HEK293 (cell line): ENCODE data around the gene TRIM9.

Source experiments
- MEIS1 ChIP-seq: sonication (generic); formaldehyde crosslinking; IDR thresholded peaks from 2 replicates; pipeline ENCODE4 v1.8.1; 2022; ENCODE audit warnings: missing genetic modification reagents, mild to moderate bottlenecking, borderline replicate concordance
- MZF1 ChIP-seq: fragments of 450-650 bp; formaldehyde crosslinking; IDR thresholded peaks from 2 replicates; pipeline ENCODE4 v1.5.1; 2017; ENCODE audit warnings: missing biosample characterization, missing genetic modification characterization, borderline replicate concordance
- REST ChIP-seq: fragments of 450-650 bp; formaldehyde crosslinking; IDR thresholded peaks from 2 replicates; pipeline ENCODE4 v1.5.1; 2016; ENCODE audit warnings: missing biosample characterization, missing genetic modification characterization
- ZBTB48 ChIP-seq: fragments of 450-650 bp; formaldehyde crosslinking; IDR thresholded peaks from 2 replicates; pipeline ENCODE4 v1.5.1; 2016; ENCODE audit warnings: missing biosample characterization, missing genetic modification characterization
- ZFP41 ChIP-seq: fragments of 450-650 bp; formaldehyde crosslinking; IDR thresholded peaks from 2 replicates; pipeline ENCODE4 v1.5.1; 2016; ENCODE audit warnings: missing biosample characterization, missing genetic modification characterization, borderline replicate concordance
- ZNF2 ChIP-seq: fragments of 450-650 bp; formaldehyde crosslinking; IDR thresholded peaks from 2 replicates; pipeline ENCODE4 v1.5.1; 2016; ENCODE audit warnings: missing biosample characterization, missing genetic modification characterization
- ZNF280D ChIP-seq: fragments of 450-650 bp; formaldehyde crosslinking; IDR thresholded peaks from 2 replicates; pipeline ENCODE4 v1.5.1; 2016; ENCODE audit warnings: missing biosample characterization, missing genetic modification characterization
- ZNF324 ChIP-seq: fragments of 450-650 bp; formaldehyde crosslinking; IDR thresholded peaks from 2 replicates; pipeline ENCODE4 v1.5.1; 2016; ENCODE audit warnings: missing biosample characterization, missing genetic modification characterization
- ZNF768 ChIP-seq: fragments of 450-650 bp; formaldehyde crosslinking; IDR thresholded peaks from 2 replicates; pipeline ENCODE4 v1.5.1; 2018; ENCODE audit warnings: missing biosample characterization, mild to moderate bottlenecking, missing genetic modification characterization
- ZNF785 ChIP-seq: fragments of 450-650 bp; formaldehyde crosslinking; IDR thresholded peaks from 2 replicates; pipeline ENCODE4 v1.5.1; 2016; ENCODE audit warnings: missing biosample characterization, missing genetic modification characterization
- ZNF792 ChIP-seq: fragments of 450-650 bp; formaldehyde crosslinking; IDR thresholded peaks from 2 replicates; pipeline ENCODE4 v1.5.1; 2016; ENCODE audit warnings: missing biosample characterization, missing genetic modification characterization
- ZNF837 ChIP-seq: fragments of 450-650 bp; formaldehyde crosslinking; IDR thresholded peaks from 2 replicates; pipeline ENCODE4 v1.5.1; 2016; ENCODE audit warnings: missing biosample characterization, missing genetic modification characterization
- TF ChIP-seq, protein P1 (sequence below): fragments of 450-650 bp; formaldehyde crosslinking; IDR thresholded peaks from 2 replicates; pipeline ENCODE4 v1.5.1; 2016; ENCODE audit warnings: missing biosample characterization, missing genetic modification characterization
- TF ChIP-seq, protein P2 (sequence below): fragments of 450-650 bp; formaldehyde crosslinking; IDR thresholded peaks from 2 replicates; pipeline ENCODE4 v1.5.1; 2016; ENCODE audit warnings: missing biosample characterization, missing genetic modification characterization

DNA sequence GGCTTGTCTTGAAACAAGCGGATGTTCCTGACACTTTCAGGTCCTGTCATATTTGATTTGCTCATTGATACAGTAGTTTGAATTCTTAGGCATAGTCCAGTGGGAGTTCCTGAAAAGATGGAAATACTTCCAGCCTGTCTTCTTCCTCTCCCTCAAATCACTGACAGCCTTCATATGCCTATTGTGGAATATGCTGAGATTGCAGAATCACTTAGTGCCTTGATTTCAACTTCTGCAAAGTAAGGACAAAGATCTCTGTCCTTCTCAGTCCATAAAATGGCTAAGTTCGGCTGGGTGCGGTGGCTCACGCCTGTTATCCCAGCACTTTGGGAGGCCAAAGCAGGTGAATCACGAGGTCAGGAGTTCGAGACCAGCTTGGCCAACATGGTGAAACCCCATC is 143.9 kb downstream of the TRIM9 start:
- TF ChIP-seq ZFP41 (tag by site-specific recombination) (no peak), ZNF280D (tag by site-specific recombination) (no peak), REST (no peak), ZNF2 (tag by site-specific recombination) (no peak), ZNF768 (tag by site-specific recombination) (no peak), MEIS1 (no peak), ZNF785 (no peak), ZBTB48 (tag by site-specific recombination) (no peak), ZNF792 (no peak), MZF1 (no peak), ZNF324 (tag by site-specific recombination) (no peak), ZNF837 (no peak)
- TF ChIP-seq, protein P1, sequence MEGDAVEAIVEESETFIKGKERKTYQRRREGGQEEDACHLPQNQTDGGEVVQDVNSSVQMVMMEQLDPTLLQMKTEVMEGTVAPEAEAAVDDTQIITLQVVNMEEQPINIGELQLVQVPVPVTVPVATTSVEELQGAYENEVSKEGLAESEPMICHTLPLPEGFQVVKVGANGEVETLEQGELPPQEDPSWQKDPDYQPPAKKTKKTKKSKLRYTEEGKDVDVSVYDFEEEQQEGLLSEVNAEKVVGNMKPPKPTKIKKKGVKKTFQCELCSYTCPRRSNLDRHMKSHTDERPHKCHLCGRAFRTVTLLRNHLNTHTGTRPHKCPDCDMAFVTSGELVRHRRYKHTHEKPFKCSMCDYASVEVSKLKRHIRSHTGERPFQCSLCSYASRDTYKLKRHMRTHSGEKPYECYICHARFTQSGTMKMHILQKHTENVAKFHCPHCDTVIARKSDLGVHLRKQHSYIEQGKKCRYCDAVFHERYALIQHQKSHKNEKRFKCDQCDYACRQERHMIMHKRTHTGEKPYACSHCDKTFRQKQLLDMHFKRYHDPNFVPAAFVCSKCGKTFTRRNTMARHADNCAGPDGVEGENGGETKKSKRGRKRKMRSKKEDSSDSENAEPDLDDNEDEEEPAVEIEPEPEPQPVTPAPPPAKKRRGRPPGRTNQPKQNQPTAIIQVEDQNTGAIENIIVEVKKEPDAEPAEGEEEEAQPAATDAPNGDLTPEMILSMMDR (tag by site-specific recombination): no peak
- TF ChIP-seq, protein P2, sequence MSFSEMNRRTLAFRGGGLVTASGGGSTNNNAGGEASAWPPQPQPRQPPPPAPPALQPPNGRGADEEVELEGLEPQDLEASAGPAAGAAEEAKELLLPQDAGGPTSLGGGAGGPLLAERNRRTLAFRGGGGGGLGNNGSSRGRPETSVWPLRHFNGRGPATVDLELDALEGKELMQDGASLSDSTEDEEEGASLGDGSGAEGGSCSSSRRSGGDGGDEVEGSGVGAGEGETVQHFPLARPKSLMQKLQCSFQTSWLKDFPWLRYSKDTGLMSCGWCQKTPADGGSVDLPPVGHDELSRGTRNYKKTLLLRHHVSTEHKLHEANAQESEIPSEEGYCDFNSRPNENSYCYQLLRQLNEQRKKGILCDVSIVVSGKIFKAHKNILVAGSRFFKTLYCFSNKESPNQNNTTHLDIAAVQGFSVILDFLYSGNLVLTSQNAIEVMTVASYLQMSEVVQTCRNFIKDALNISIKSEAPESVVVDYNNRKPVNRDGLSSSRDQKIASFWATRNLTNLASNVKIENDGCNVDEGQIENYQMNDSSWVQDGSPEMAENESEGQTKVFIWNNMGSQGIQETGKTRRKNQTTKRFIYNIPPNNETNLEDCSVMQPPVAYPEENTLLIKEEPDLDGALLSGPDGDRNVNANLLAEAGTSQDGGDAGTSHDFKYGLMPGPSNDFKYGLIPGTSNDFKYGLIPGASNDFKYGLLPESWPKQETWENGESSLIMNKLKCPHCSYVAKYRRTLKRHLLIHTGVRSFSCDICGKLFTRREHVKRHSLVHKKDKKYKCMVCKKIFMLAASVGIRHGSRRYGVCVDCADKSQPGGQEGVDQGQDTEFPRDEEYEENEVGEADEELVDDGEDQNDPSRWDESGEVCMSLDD (tag by site-specific recombination): no peak
